ENCODE results near the gene CACNA2D3.

CACNA2D3 gene

DNA sequence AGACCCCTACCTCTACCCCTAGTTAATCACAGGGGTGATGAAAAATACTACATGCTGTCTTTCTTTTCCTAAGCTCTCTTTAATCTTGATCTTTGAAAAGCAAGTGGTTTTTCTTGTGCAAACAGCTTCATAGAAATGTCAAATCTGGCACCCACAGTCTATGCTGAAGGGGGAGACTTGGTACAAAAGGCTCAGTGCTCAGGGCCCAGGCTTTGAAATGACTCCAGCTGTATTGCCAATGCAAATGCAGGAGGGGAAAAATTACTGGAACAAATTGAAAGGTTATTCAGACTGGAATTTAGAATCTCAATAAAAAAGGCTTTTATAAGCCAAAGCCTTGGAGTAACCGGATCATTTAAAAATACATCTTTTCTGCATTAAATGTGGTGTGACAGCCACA is 581.6 kb downstream of the CACNA2D3 start:
- no peaks in the 10 kb centered on the region for H3K79me2 ChIP-seq (ENCODE audit: insufficient read depth, low read length)
- no peaks in the 10 kb centered on the region for H3F3A ChIP-seq (ENCODE audit: insufficient read depth)
- H3K4me2 ChIP-seq (ENCODE audit: low read depth, low read length, poor library complexity, severe bottlenecking): no peak overlapping the region
- H3K9me2 ChIP-seq (replicated peaks; ENCODE audit: insufficient read depth, low read length): no peaks in the 10 kb centered on the region
- no peak overlapping the region for H3K9ac ChIP-seq (ENCODE audit: low read length)
- no peaks in the 10 kb centered on the region for H3K27me3 ChIP-seq (ENCODE audit: low read length)
- H4K20me1 ChIP-seq (ENCODE audit: low read depth, low read length): no peaks in the 10 kb centered on the region
- 0 out of 2 replicates have a peak, but pooled peaks cover 8% of the 10 kb centered on the region for H3K9me3 ChIP-seq (ENCODE audit: insufficient read depth, low read length)
- no peak overlapping the region for H3K4me3 ChIP-seq (ENCODE audit: insufficient read depth, low read length, poor library complexity, severe bottlenecking)
- H3K36me3 ChIP-seq (ENCODE audit: low read length): no peaks in the 10 kb centered on the region
- TF ChIP-seq, protein P1, sequence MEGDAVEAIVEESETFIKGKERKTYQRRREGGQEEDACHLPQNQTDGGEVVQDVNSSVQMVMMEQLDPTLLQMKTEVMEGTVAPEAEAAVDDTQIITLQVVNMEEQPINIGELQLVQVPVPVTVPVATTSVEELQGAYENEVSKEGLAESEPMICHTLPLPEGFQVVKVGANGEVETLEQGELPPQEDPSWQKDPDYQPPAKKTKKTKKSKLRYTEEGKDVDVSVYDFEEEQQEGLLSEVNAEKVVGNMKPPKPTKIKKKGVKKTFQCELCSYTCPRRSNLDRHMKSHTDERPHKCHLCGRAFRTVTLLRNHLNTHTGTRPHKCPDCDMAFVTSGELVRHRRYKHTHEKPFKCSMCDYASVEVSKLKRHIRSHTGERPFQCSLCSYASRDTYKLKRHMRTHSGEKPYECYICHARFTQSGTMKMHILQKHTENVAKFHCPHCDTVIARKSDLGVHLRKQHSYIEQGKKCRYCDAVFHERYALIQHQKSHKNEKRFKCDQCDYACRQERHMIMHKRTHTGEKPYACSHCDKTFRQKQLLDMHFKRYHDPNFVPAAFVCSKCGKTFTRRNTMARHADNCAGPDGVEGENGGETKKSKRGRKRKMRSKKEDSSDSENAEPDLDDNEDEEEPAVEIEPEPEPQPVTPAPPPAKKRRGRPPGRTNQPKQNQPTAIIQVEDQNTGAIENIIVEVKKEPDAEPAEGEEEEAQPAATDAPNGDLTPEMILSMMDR (IDR thresholded peaks at IDR 0.05; ENCODE audit: insufficient read depth, low read length, poor library complexity, severe bottlenecking): no peak
- TF ChIP-seq EZH2phosphoT487 (conservative IDR thresholded peaks at IDR 0.05; ENCODE audit: low read length): no peak
- no peak overlapping the region for H3K27ac ChIP-seq (ENCODE audit: low read depth, low read length)
- no peak overlapping the region for H2AFZ ChIP-seq (ENCODE audit: low read depth, low read length, severe bottlenecking)

DNA sequence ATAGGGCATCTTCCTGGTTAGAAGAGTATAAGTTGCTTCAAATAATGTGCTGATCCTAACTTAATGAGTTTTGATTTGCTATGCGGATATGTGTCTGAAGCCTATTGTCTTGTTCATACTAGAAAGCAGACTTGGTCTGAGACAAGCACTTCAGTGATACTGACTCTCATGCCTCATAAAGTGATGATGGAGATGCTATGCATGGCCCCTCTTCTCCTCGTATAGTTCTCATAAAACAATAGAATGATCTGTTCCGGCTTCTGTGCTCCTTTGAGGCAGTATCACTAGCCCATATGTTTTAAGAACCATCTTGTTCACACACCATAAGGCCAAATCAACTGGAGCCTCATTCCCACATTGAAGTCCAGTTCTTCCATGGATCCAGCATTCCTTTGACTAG is 583.4 kb downstream of the CACNA2D3 start:
- 0 out of 2 replicates have a peak, but pooled peaks cover 8% of the 10 kb centered on the region for H3K9me3 ChIP-seq (ENCODE audit: insufficient read depth, low read length)
- no peak overlapping the region for H3K4me3 ChIP-seq (ENCODE audit: insufficient read depth, low read length, poor library complexity, severe bottlenecking)
- TF ChIP-seq, protein P1 (IDR thresholded peaks at IDR 0.05; ENCODE audit: insufficient read depth, low read length, poor library complexity, severe bottlenecking): no peak
- TF ChIP-seq EZH2phosphoT487 (conservative IDR thresholded peaks at IDR 0.05; ENCODE audit: low read length): no peak
- H4K20me1 ChIP-seq (ENCODE audit: low read depth, low read length): no peaks in the 10 kb centered on the region
- H3K79me2 ChIP-seq (ENCODE audit: insufficient read depth, low read length): no peaks in the 10 kb centered on the region
- H3K27me3 ChIP-seq (ENCODE audit: low read length): no peaks in the 10 kb centered on the region
- H3K27ac ChIP-seq (ENCODE audit: low read depth, low read length): no peak overlapping the region
- H3K4me2 ChIP-seq (ENCODE audit: low read depth, low read length, poor library complexity, severe bottlenecking): no peak overlapping the region
- no peaks in the 10 kb centered on the region for H3K36me3 ChIP-seq (ENCODE audit: low read length)
- H3K9ac ChIP-seq (ENCODE audit: low read length): no peak overlapping the region
- H3K9me2 ChIP-seq (replicated peaks; ENCODE audit: insufficient read depth, low read length): no peaks in the 10 kb centered on the region
- H3F3A ChIP-seq (ENCODE audit: insufficient read depth): no peaks in the 10 kb centered on the region
- no peak overlapping the region for H2AFZ ChIP-seq (ENCODE audit: low read depth, low read length, severe bottlenecking)

DNA sequence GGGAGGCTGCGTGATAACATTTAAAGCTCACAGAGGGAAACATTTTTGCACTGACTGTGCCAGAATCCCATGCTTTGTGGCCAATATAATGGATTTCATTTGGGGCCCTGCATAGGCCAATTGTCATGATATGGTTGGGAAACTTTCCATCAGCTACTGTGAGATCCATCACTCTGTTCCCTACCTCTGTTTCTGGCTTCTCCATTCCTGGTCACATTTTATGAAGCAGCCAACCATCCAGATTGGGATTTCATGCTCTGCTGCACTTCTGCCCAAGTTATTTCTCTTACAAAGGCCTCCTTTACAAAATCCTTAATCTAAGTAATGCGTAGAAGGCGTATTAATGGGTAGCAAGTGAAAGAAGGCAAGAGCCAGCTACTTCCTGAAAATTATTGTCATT is 584.4 kb downstream of the CACNA2D3 start:
- H2AFZ ChIP-seq (ENCODE audit: low read depth, low read length, severe bottlenecking): no peak overlapping the region
- H3F3A ChIP-seq (ENCODE audit: insufficient read depth): no peaks in the 10 kb centered on the region
- no peak overlapping the region for H3K9ac ChIP-seq (ENCODE audit: low read length)
- no peaks in the 10 kb centered on the region for H3K27me3 ChIP-seq (ENCODE audit: low read length)
- H3K9me2 ChIP-seq (replicated peaks; ENCODE audit: insufficient read depth, low read length): no peaks in the 10 kb centered on the region
- no peak overlapping the region for H3K27ac ChIP-seq (ENCODE audit: low read depth, low read length)
- H4K20me1 ChIP-seq (ENCODE audit: low read depth, low read length): no peaks in the 10 kb centered on the region
- no peaks in the 10 kb centered on the region for H3K79me2 ChIP-seq (ENCODE audit: insufficient read depth, low read length)
- H3K36me3 ChIP-seq (ENCODE audit: low read length): no peaks in the 10 kb centered on the region
- no peak overlapping the region for H3K4me3 ChIP-seq (ENCODE audit: insufficient read depth, low read length, poor library complexity, severe bottlenecking)
- 0 out of 2 replicates have a peak, but pooled peaks cover 8% of the 10 kb centered on the region for H3K9me3 ChIP-seq (ENCODE audit: insufficient read depth, low read length)
- no peak for TF ChIP-seq EZH2phosphoT487 (conservative IDR thresholded peaks at IDR 0.05; ENCODE audit: low read length)
- TF ChIP-seq, protein P1 (IDR thresholded peaks at IDR 0.05; ENCODE audit: insufficient read depth, low read length, poor library complexity, severe bottlenecking): no peak
- H3K4me2 ChIP-seq (ENCODE audit: low read depth, low read length, poor library complexity, severe bottlenecking): no peak overlapping the region

All from SU-DHL-6 (cell line).